Mucosa of stomach (tissue), 1 donor: ENCODE measurements around the gene FGF3.
"Not testable (repeated sequence)": the region's sequence is repeated elsewhere in the genome, so short reads cannot be mapped to it uniquely, and the experiment has no call there.

Source experiments
- H3K27me3 ChIP-seq: one replicate; pipeline ENCODE4 v1.7.0; 2013; ENCODE audit warnings: mild to moderate bottlenecking, low read length; ENCODE audit not compliant: control insufficient read depth, insufficient read depth
- H3K36me3 ChIP-seq: one replicate; pipeline ENCODE4 v1.7.0; 2013; ENCODE audit warnings: low read length; ENCODE audit not compliant: control insufficient read depth, insufficient read depth
- H3K4me1 ChIP-seq: one replicate; pipeline ENCODE4 v1.7.0; 2013; ENCODE audit warnings: mild to moderate bottlenecking, low read length; ENCODE audit not compliant: control insufficient read depth, insufficient read depth
- H3K4me3 ChIP-seq: one replicate; pipeline ENCODE4 v1.7.0; 2013; ENCODE audit warnings: low read length
- H3K9ac ChIP-seq: one replicate; pipeline ENCODE4 v1.7.0; 2013; ENCODE audit warnings: mild to moderate bottlenecking, low read length, moderate library complexity
- H3K9me3 ChIP-seq: one replicate; pipeline ENCODE4 v1.7.0; 2013; ENCODE audit warnings: mild to moderate bottlenecking, low read length, moderate library complexity; ENCODE audit not compliant: control insufficient read depth
- donor health status: Pancreatic carcinoma.

FGF3 gene

DNA sequence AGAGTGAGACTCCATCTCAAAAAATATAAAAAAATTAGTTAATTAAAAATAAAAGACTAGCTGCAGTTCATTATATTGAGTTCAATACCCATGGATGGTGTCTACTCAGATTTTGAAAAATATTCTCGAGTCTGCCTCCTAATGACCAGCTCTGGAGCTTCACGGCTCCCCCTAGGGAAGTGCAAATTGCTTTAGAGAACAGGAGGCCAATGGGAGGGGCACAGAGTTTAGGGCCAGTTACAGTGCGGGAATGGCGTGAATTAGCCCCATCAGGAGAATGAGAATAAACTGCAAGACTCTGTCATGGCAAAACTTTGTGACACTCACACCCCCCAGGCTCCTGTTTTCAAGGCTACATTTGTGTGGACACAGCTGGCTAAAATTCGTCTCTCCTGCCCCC, 48.7 kb downstream of the FGF3 start:
- Histone ChIP-seq H3K4me1 (no peaks in the 10 kb centered on the region), H3K9me3 (no peaks in the 10 kb centered on the region), H3K4me3 (no peak overlapping the region), H3K36me3 (no peaks in the 10 kb centered on the region), H3K9ac (no peak overlapping the region), H3K27me3 (peaks cover 42% of the 10 kb centered on the region)

- Histone ChIP-seq H3K36me3 (no peaks in the 10 kb centered on the region), H3K4me1 (no peaks in the 10 kb centered on the region), H3K9me3 (no peaks in the 10 kb centered on the region), H3K9ac (no peak overlapping the region), H3K27me3 (peaks cover 11% of the 10 kb centered on the region), H3K4me3 (no peak overlapping the region)
Measured at GRCh38 chr11:69765498-69765995, 53.7 kb downstream of the FGF3 start.

GRCh38 chr11:69764918-69765317, 54.3 kb downstream of the FGF3 start:
- H3K36me3 ChIP-seq, H3K4me1 ChIP-seq, H3K4me3 ChIP-seq, H3K9me3 ChIP-seq, H3K9ac ChIP-seq: not testable (repeated sequence)
- peaks cover 10% of the 10 kb centered on the region for H3K27me3 ChIP-seq

DNA sequence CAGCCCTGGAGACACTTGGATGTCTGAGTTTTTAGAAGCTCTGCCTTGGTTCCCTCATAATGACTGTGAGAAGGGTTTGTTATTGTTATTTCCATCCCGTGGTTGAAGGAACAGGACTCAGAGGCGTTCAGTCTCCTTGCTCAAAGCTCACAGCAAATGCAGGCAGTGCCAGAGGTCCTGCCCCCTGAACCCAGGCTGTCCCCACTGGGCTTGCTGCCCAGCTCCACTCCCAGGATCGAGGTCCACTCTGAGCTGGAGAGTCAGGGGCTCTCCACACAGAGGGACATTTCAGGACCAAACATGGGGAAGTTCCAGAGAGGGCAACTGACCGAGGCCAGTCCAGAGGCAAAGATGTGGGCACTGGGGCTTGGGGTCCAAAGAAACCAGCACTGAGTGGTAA, 58.9 kb downstream of the FGF3 start:
- Histone ChIP-seq H3K9ac (no peak overlapping the region), H3K9me3 (no peaks in the 10 kb centered on the region), H3K4me1 (no peaks in the 10 kb centered on the region), H3K36me3 (no peaks in the 10 kb centered on the region), H3K4me3 (no peak overlapping the region), H3K27me3 (peaks cover 6% of the 10 kb centered on the region)
